ENCODE results near the gene NRL.

- TF ChIP-seq GATA3 (IDR thresholded peaks at IDR 0.05; ENCODE audit: low read depth, low read length) (no peak), GATA2 (IDR thresholded peaks at IDR 0.05; ENCODE audit: low read depth, low read length) (no peak)
These were observed 4.7 kb downstream of the NRL start for GRCh38 chr14:24110060-24110459.

All from SH-SY5Y (cell line).